LNCaP clone FGC (cell line): ENCODE data around the gene PIP5KL1.

ENCODE experiments used
- DNase-seq: peaks from one replicate; pipeline ENCODE4 v3.0.0-alpha.2; 2011; ENCODE audit warnings: low read depth
- H3K4me3 ChIP-seq: 2 replicates; pipeline ENCODE4 v1.5.1; 2011; ENCODE audit warnings: mild to moderate bottlenecking, low read depth, low read length, control low read depth
- TF ChIP-seq, protein P1 (sequence below): IDR thresholded peaks from 2 replicates; pipeline ENCODE4 v1.5.1; 2012; ENCODE audit warnings: mild to moderate bottlenecking; ENCODE audit not compliant: control insufficient read depth, insufficient read depth; ENCODE audit errors: extremely low read depth

The PIP5KL1 gene, protein sequence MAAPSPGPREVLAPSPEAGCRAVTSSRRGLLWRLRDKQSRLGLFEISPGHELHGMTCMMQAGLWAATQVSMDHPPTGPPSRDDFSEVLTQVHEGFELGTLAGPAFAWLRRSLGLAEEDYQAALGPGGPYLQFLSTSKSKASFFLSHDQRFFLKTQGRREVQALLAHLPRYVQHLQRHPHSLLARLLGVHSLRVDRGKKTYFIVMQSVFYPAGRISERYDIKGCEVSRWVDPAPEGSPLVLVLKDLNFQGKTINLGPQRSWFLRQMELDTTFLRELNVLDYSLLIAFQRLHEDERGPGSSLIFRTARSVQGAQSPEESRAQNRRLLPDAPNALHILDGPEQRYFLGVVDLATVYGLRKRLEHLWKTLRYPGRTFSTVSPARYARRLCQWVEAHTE

DNA sequence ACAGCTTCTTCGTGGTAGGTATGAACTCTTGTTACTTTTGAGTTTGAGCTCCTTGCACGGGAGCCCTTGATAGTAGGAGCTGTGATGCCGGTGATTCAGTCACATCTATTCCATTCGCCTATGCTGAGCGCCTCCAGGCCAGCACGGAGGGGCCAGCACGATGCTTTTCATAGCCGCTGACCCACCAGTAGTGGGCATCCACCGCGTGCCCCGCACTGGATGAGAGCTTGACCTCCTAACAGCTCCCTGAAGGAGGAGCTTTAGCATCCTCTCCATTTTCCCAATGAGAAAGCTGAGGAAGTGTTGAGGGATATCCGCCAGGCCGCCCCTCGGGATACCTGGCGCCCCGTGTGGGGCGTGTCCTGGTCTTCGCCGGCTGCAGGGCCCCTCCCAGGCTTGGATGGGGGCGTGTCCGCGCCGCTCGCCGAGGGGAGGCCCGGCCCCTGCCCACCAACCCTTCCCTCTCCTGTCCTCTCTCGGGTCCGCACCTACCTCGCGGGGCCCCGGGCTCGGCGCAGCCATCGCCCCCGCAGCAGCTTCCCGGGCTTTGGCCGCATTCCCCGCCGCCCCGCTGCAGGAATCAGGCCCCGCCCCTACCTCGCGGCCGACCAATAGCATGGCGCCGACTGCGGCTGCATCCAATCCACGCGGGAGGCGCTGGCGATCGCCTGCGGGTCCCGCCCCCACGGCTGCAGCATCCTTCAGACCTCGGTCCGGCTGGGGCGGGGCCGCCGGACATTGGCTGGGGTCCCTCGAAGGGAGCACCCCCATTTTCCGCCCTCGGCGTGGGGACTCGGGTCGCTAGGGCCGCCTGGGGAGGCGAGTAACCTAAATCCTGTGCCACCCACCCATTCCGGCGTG is at the start of gene PIP5KL1:
Gene PIP5KL1 (minus strand): TSS at position 547 of the 861 bp plus-strand sequence. CDS start 25 bp downstream, at position 522.
- H3K4me3 ChIP-seq = peak within 1 kb of the TSS; percentile 49
- DNase-seq = no peak
- TF ChIP-seq, protein P1, sequence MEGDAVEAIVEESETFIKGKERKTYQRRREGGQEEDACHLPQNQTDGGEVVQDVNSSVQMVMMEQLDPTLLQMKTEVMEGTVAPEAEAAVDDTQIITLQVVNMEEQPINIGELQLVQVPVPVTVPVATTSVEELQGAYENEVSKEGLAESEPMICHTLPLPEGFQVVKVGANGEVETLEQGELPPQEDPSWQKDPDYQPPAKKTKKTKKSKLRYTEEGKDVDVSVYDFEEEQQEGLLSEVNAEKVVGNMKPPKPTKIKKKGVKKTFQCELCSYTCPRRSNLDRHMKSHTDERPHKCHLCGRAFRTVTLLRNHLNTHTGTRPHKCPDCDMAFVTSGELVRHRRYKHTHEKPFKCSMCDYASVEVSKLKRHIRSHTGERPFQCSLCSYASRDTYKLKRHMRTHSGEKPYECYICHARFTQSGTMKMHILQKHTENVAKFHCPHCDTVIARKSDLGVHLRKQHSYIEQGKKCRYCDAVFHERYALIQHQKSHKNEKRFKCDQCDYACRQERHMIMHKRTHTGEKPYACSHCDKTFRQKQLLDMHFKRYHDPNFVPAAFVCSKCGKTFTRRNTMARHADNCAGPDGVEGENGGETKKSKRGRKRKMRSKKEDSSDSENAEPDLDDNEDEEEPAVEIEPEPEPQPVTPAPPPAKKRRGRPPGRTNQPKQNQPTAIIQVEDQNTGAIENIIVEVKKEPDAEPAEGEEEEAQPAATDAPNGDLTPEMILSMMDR = no peak

DNA sequence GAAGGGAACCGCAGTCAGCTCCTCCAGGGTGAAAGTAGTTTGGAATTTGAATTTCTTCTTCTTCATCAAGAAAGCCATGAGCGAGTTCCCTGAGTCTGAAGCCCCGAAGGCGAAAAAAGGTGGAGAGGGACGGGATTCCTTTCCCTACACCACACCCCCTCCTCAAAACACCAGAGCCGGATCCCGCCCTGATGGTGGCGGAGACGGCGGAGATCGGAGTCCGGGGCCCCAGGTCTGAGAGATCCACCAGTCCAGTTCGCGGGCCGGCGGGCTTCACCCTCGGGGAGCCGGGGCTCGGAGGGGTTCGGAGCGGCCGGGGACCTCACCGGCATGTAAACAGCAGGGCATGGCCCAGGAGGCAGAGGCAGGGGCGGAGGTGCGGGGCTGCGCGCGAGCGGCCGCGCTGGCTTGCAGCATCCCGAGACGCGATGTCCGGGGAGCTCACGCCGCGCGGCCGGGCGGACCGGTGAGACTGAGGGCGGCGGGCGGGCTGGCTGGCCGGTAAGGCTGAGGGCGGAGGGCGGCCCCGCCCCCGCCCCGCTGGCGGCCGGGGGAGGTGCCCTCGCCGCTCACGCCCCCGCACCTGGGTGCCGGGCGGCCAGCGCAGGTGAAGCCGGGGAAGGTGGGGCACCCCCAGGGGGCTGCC is 49.6 kb upstream of the PIP5KL1 start:
- TF ChIP-seq, protein P1 = no peak
- H3K4me3 ChIP-seq = peak overlapping the region; percentile 94
- DNase-seq = no peak

DNA sequence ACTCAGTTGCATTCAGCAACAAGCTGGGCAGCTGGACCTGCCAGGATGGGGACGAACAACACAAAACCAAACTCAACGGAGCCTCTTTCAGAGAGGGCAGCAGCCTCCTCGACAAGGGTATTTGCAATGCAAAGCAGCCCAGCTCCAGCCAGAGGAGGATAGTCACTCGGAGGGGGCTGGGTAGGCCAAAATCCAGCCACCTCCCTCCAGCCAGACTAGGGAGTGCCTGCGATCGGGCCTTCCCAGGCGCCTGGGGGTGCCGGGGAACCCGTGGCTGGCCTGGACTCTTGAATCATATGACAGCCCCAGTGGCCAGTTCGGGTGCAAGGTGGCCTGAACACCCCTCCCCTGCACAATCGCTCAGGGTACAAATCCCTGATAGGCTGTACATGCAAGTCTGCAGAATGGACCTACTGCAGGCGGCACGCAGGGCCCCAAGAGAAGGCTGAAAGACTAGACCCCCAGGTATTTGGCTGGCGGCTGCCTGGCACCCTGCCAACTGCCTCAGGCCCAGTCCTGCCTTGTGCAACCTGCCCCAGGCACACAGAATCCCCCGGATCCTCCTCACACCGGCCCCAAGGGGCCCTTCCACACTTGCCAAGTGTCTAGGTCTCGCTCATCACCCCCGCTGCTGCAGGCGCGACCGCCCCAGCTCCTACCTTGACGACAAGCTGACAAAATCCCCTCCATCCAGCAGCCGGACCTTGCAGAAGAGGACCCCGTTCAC is 48.9 kb upstream of the PIP5KL1 start:
- no peak for DNase-seq
- TF ChIP-seq, protein P1 = no peak
- H3K4me3 ChIP-seq = peak overlapping the region; percentile 94

DNA sequence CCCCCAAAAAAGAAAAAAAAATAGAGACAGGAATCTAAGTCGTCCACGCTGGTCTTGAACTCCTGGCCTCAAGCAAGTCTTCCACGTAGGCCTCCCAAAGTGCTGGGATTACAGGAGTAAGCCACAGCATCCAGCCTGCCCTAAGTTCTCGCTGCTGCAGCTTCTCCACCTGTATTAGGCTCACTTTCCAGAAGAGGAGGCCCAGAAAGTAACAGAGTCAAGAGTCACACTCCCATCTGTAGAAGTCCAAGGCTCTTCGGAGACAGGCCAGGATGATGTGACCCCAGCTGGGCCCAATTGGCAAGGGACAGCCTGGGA is 48.4 kb upstream of the PIP5KL1 start:
- no peak for DNase-seq
- H3K4me3 ChIP-seq = peak overlapping the region; percentile 94
- TF ChIP-seq, protein P1 = no peak

DNA sequence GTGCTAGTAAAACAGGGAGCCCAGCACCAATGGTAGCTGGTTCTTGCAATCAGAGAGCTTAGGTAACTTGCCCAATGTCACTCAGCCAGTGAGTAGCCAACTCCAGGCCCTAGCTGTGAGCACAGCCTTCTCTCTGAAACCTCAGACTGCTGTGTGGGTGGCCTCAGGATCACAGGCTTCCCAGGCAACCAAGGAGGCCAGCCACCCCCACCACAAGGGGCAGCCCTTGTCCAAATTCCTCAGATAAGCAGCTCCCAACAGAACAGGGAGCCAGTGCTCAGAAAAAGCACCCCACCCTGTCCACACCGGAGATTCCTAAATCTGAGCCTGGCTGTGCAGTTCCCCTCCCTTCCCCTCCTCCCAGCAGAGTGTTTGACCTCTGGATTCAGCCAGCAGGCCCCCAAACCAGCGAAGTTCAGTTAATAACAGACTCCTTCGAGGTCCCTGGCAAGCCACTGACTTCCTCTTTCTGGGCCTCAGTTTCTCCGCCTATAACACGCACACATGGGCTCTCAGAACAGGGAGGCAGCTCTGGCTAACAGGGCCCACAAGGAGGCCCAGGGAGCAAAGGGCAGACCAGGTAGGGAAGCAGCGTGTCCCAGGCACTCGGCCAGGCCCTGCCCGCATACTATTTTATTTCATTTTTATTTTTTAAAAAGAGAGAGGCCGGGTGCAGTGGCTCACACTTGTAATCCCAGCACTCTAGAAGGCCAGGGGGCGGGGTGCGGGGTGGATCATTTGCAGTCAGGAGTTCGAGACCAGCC is 47.5 kb upstream of the PIP5KL1 start:
- H3K4me3 ChIP-seq = peak overlapping the region; percentile 94
- DNase-seq = no peak
- TF ChIP-seq, protein P1 = no peak
